Body of pancreas (tissue), 4 donors: ENCODE results near the gene ELF5. TPM values are rescaled to one million over a fixed set of nuclear protein-coding genes. Genes with fewer than 3 reads are reported as not detected.

ENCODE experiments used
- ATAC-seq: fragments of 150-250 bp; one replicate; pipeline ENCODE4 v1.9.1; 2016
- DNase-seq, 4 donors: peaks; one replicate each; pipeline ENCODE4 v3.0.0-alpha.2; 2019
- H3K27ac ChIP-seq, 4 donors: fragments of 200-600 bp; sonication (generic); 1 replicate in 3 of 4; 2 replicates in 1 of 4; pipeline versions ENCODE4 v1.5.1 to v1.6.1; 2016 to 2019; ENCODE audit warnings: mild to moderate bottlenecking in 1 of 4, mixed read lengths in 1 of 4, moderate library complexity in 1 of 4
- H3K27me3 ChIP-seq, 2 donors: fragments of 200-600 bp; sonication (generic); one replicate each; pipeline ENCODE4 v1.6.0; 2016; ENCODE audit warnings: mild to moderate bottlenecking in 1 of 2
- H3K36me3 ChIP-seq, 2 donors: fragments of 200-600 bp; sonication (generic); replicated peaks in 1 of 2; 2 replicates each; pipeline ENCODE4 v1.5.1; 2016; ENCODE audit warnings: low read depth in 2 of 2; ENCODE audit not compliant: insufficient read depth in 1 of 2
- H3K4me1 ChIP-seq: fragments of 200-600 bp; sonication (generic); one replicate; pipeline ENCODE4 v1.6.0; 2016
- H3K4me3 ChIP-seq, 2 donors: fragments of 200-600 bp; sonication (generic); 1 replicate in 1 of 2; 2 replicates in 1 of 2; pipeline ENCODE4 v1.5.1; 2016 to 2019
- H3K9me3 ChIP-seq, 3 donors: fragments of 200-600 bp; sonication (generic); 1 replicate in 2 of 3; 2 replicates in 1 of 3; pipeline ENCODE4 v1.5.1; 2016
- POLR2A ChIP-seq, 3 donors: fragments of 450-650 bp; IDR thresholded peaks; one replicate each; pipeline ENCODE4 v1.6.1; 2016; ENCODE audit warnings: antibody characterized with exemption in 3 of 3, mild to moderate bottlenecking in 2 of 3
- WGBS, 2 donors: methylation state at CpG; one replicate each; pipeline ENCODE4 v1.1.5; 2017; 5-methylcytosine and 5-hydroxymethylcytosine counted together
- intact Hi-C: fragments of 100-400 bp; cut with DNase I; formaldehyde crosslinking; loops from one replicate; pipeline ENCODE4 v1.15.1; 2023
- total RNA-seq, 2 donors: library from RNA; depleted of rRNA; stranded (reverse); fragments of >200 nt; gene quantifications; one replicate each; pipeline ENCODE4 v1.1.0, GENCODE V29; 2016
- TF ChIP-seq, protein P1 (sequence below), 7 experiments: fragments of 450-650 bp in 4 of 7; fragments of 200-600 bp in 3 of 7; sonication (generic) in 3 of 7; IDR thresholded peaks; one replicate each; pipeline ENCODE4 v1.5.1; 2016 to 2019; ENCODE audit warnings: antibody characterized with exemption in 7 of 7

Gene ELF5
- total RNA-seq, 2 donors from 2014 or later: not detected

DNA sequence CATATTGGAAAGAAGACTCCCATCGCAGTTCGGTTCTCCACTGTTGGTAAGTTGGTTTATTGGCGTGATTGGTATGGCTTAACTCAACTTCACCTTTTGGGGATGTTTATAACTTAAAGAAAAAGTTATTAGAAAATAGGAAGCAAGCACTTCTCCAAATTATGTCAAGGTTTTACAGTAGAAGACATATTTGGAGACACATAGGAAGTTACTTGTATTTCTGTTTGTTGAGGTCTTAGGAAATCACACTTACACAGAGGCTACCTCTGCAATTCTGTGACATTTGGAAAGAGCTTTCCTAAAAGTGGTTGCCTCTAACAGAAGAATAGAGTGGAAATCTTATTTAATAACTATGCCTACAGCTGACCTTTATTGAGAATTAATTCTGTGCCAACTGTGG is 62.5 kb downstream of the ELF5 start:
- Histone ChIP-seq H3K27ac (no peak overlapping the region), H3K9me3 (no peaks in the 10 kb centered on the region), H3K4me3 (no peak overlapping the region), H3K27me3 (no peaks in the 10 kb centered on the region), H3K36me3 (peaks cover 0 to 9% of the 10 kb centered on the region in 2 donors), H3K4me1 (peaks cover 17% of the 10 kb centered on the region)
- intact Hi-C loops: no loop called here
- ATAC-seq: no peak
- no peak for DNase-seq
- WGBS, 2 donors: 85 to 97% methylated on average over 3 of the region's 3 CpGs
- no peak for TF ChIP-seq POLR2A (IDR thresholded peaks at IDR 0.05)
- TF ChIP-seq, protein P1, sequence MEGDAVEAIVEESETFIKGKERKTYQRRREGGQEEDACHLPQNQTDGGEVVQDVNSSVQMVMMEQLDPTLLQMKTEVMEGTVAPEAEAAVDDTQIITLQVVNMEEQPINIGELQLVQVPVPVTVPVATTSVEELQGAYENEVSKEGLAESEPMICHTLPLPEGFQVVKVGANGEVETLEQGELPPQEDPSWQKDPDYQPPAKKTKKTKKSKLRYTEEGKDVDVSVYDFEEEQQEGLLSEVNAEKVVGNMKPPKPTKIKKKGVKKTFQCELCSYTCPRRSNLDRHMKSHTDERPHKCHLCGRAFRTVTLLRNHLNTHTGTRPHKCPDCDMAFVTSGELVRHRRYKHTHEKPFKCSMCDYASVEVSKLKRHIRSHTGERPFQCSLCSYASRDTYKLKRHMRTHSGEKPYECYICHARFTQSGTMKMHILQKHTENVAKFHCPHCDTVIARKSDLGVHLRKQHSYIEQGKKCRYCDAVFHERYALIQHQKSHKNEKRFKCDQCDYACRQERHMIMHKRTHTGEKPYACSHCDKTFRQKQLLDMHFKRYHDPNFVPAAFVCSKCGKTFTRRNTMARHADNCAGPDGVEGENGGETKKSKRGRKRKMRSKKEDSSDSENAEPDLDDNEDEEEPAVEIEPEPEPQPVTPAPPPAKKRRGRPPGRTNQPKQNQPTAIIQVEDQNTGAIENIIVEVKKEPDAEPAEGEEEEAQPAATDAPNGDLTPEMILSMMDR (IDR thresholded peaks at IDR 0.05): no peak

DNA sequence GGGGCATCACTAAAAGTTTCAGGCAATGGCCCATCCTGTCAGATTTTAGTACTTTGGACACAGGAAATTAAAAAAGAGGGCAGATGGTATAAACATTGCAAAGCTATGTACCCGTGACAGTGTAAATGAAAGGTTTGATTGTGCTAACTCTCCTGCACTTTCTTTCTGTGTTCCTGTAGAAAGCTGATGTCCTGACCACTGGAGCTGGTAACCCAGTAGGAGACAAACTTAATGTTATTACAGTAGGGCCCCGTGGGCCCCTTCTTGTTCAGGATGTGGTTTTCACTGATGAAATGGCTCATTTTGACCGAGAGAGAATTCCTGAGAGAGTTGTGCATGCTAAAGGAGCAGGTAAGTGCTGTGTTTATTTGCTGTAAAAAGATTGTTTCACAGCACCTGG is 64.6 kb downstream of the ELF5 start:
- Histone ChIP-seq H3K4me1 (peaks cover 9% of the 10 kb centered on the region), H3K36me3 (peaks cover 0 to 9% of the 10 kb centered on the region in 2 donors)
- 48 to 57% methylated on average over 3 of the region's 3 CpGs for WGBS, 2 donors

DNA sequence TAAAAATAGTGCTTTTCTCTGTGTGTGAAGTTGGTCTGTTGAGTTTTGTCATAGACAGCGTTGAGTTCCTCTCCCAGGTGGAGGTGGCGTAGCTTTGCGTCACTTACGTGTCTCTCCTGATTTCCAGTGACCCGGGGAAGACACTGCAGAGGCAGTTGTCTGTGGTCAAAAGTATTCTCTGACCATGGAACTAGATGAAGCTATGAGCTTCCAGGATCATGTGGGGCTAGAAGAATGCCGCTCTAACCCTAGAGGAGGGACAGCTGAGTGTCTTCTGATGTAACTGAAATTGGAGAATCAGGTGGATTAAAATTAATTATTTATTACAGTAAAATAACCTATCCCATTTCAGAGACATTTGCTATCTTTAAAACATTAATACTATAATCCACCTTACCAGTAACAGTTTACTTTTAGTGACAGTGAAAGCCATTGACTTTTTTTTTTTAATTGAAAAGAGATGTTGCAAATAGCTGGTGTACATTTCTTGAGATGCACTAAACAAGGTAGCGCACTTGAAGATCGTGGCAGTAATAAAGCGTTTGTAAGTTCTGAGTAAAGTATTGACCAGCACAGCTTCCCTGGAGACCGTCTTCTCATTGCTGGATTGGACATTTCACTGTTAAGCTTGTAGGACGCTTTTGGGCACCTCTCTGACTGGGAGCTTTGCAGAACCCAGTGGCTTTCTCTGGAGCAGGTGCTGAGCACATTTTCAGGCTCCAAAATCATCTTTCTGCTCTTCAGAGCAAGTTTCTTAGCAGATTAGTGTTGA is 65.2 kb downstream of the ELF5 start:
- ATAC-seq: no peak
- no peaks in the 10 kb centered on the region for H3K9me3 ChIP-seq
- H3K4me1 ChIP-seq: peaks cover 12% of the 10 kb centered on the region
- H3K27me3 ChIP-seq: no peaks in the 10 kb centered on the region
- TF ChIP-seq, protein P1 (IDR thresholded peaks at IDR 0.05): no peak
- no peak for TF ChIP-seq POLR2A (IDR thresholded peaks at IDR 0.05)
- no peak overlapping the region for H3K27ac ChIP-seq
- H3K36me3 ChIP-seq: peaks cover 0 to 5% of the 10 kb centered on the region in 2 donors
- DNase-seq: no peak
- intact Hi-C loops: no loop called here
- H3K4me3 ChIP-seq: no peak overlapping the region
- WGBS, 2 donors: 82 to 89% methylated on average over 11 of the region's 11 CpGs

More for the DNA sequence above, 64.6 kb downstream of the ELF5 start:
- no peak overlapping the region for H3K4me3 ChIP-seq
- intact Hi-C loops: no loop called here
- H3K9me3 ChIP-seq: no peaks in the 10 kb centered on the region
- TF ChIP-seq POLR2A (IDR thresholded peaks at IDR 0.05): no peak
- TF ChIP-seq, protein P1 (IDR thresholded peaks at IDR 0.05): no peak
- ATAC-seq (no peak), DNase-seq (no peak)
- H3K27me3 ChIP-seq: no peaks in the 10 kb centered on the region
- no peak overlapping the region for H3K27ac ChIP-seq

DNA sequence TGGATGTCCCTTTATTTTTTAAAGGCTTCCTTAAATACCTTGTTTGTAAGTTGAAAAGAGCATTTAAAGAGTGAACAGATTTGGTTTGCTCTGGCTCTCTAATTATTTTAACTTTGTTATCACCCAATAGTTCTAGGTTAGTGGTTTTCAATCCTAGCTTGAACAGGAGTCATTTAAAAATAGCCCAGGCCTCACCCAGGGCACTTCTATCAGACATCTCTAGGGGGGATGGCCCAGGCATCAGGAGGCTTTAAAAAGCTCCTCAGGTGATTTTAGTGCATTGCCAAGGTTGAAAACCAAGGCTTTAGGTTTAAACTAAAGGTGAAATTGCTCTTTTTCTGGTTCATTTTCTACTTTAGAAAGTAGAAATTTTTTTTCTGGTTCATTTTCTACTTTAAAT is 66.5 kb downstream of the ELF5 start:
- intact Hi-C loops: no loop called here
- no peak for DNase-seq
- H3K27ac ChIP-seq: no peak overlapping the region
- peaks cover 23% of the 10 kb centered on the region for H3K4me1 ChIP-seq
- TF ChIP-seq POLR2A (IDR thresholded peaks at IDR 0.05): no peak
- TF ChIP-seq, protein P1 (IDR thresholded peaks at IDR 0.05): no peak
- H3K4me3 ChIP-seq: no peak overlapping the region
- H3K27me3 ChIP-seq: no peaks in the 10 kb centered on the region
- H3K9me3 ChIP-seq: no peaks in the 10 kb centered on the region
- no peak for ATAC-seq
- H3K36me3 ChIP-seq: peaks cover 0 to 5% of the 10 kb centered on the region in 2 donors

DNA sequence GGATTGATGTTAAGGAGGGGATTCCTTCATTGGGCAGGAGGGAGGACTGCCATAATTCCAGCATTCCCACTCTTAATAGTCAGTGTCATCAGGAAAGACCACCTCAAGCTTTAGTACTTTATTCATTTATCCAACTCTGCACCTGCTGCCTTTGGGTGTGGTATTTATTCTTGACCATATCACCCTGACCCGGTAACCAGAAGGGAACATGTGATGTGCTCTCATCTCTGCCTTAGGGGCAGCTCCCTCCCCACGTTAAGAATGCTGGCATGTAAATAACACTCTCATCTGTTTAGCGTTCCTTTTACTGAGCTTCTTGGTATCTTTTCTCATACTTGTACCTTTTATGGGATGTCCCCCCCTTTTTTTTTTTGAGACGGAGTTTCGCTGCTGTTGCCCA is 67.2 kb downstream of the ELF5 start:
- TF ChIP-seq POLR2A (IDR thresholded peaks at IDR 0.05): no peak
- TF ChIP-seq, protein P1 (IDR thresholded peaks at IDR 0.05): no peak
- ATAC-seq (no peak), DNase-seq (no peak)
- no peaks in the 10 kb centered on the region for H3K9me3 ChIP-seq
- 65 to 80% methylated on average over 5 of the region's 5 CpGs for WGBS, 2 donors
- H3K27ac ChIP-seq: no peak overlapping the region
- H3K4me3 ChIP-seq: no peak overlapping the region
- peaks cover 28% of the 10 kb centered on the region for H3K4me1 ChIP-seq
- intact Hi-C loops: no loop called here
- H3K36me3 ChIP-seq: peaks cover 0 to 5% of the 10 kb centered on the region in 2 donors
- H3K27me3 ChIP-seq: no peaks in the 10 kb centered on the region
